HFFc6 (cell line): Measurements from ENCODE around the gene MCL1. TPM values are rescaled to one million over a fixed set of nuclear protein-coding genes. Genes with fewer than 3 reads are reported as not detected.

ENCODE experiments used
- DNase-seq: peaks from one replicate; pipeline ENCODE4 v3.0.0-alpha.2; 2018
- H3K27ac Mint-ChIP-seq: 2 replicates; pipeline ENCODE4 v1.8.0; 2020; ENCODE audit warnings: mild to moderate bottlenecking, mixed read lengths
- H3K27me3 Mint-ChIP-seq: 2 replicates; pipeline ENCODE4 v1.8.0; 2021; ENCODE audit warnings: mild to moderate bottlenecking, moderate library complexity, mixed read lengths; ENCODE audit not compliant: insufficient read depth
- H3K36me3 Mint-ChIP-seq: 2 replicates; pipeline ENCODE4 v1.8.0; 2021; ENCODE audit warnings: low read depth, mixed read lengths
- H3K4me1 Mint-ChIP-seq: 2 replicates; pipeline ENCODE4 v1.8.0; 2020; ENCODE audit warnings: low read depth, mixed read lengths
- H3K4me3 Mint-ChIP-seq: 2 replicates; pipeline ENCODE4 v1.8.0; 2020; ENCODE audit warnings: mild to moderate bottlenecking, moderate library complexity, mixed read lengths
- H3K9me3 Mint-ChIP-seq: 2 replicates; pipeline ENCODE4 v1.8.0; 2020; ENCODE audit warnings: mild to moderate bottlenecking, mixed read lengths
- CTCF ChIP-seq: fragments of 200-600 bp; sonication (generic); IDR thresholded peaks from 2 replicates; pipeline ENCODE4 v1.5.0; 2021; ENCODE audit warnings: antibody characterized with exemption, mild to moderate bottlenecking
- total RNA-seq, 6 experiments: library from RNA; stranded (reverse); fragmentation: NEBNext Ultra II Directional; extraction: Animal tissue kit (Norgen Biotek cat#: 25700); gene quantifications; 2 replicates in 1 of 6; 3 replicates in 5 of 6; pipeline ENCODE4 v1.2.3, GENCODE V29; 2021

Gene MCL1
- total RNA-seq, 6 experiments from 2014 or later, result 155 to 170 (median 164) TPM

GRCh38 chr1:150563340-150564038 lies 15.9 kb downstream of the MCL1 start:
- peaks cover 68% of the 10 kb centered on the region for H3K4me1 Mint-ChIP-seq
- no peak for TF ChIP-seq CTCF
- H3K27ac Mint-ChIP-seq, result peak overlapping the region; percentile 99
- peak overlapping the region; percentile 90 for H3K4me3 Mint-ChIP-seq
- no peaks in the 10 kb centered on the region; the same call in 1 of the 2 replicates for H3K9me3 Mint-ChIP-seq
- no peaks in the 10 kb centered on the region for H3K36me3 Mint-ChIP-seq
- no peak for DNase-seq
- H3K27me3 Mint-ChIP-seq, result peaks cover 27% of the 10 kb centered on the region

GRCh38 chr1:150562446-150563339 lies 16.7 kb downstream of the MCL1 start:
- no peak for TF ChIP-seq CTCF
- Mint-ChIP-seq H3K27ac (peak overlapping the region; percentile 99), H3K4me1 (peaks cover 60% of the 10 kb centered on the region), H3K27me3 (peaks cover 19% of the 10 kb centered on the region), H3K36me3 (no peaks in the 10 kb centered on the region), H3K9me3 (no peaks in the 10 kb centered on the region; the same call in 1 of the 2 replicates), H3K4me3 (peak overlapping the region; percentile 90)
- no peak for DNase-seq

- peak; percentile 81 for DNase-seq
- TF ChIP-seq CTCF, result no peak
- Mint-ChIP-seq H3K4me3 (peak overlapping the region; percentile 90), H3K27me3 (peaks cover 12% of the 10 kb centered on the region), H3K27ac (peak overlapping the region; percentile 99), H3K4me1 (peaks cover 53% of the 10 kb centered on the region), H3K9me3 (no peaks in the 10 kb centered on the region), H3K36me3 (no peaks in the 10 kb centered on the region)
Observed at GRCh38 chr1:150561974-150562445, 17.4 kb downstream of the MCL1 start.

- Mint-ChIP-seq H3K27ac (peak overlapping the region; percentile 99), H3K4me1 (peaks cover 50% of the 10 kb centered on the region), H3K9me3 (no peaks in the 10 kb centered on the region), H3K36me3 (no peaks in the 10 kb centered on the region), H3K4me3 (peak overlapping the region; percentile 90), H3K27me3 (peaks cover 8% of the 10 kb centered on the region)
- DNase-seq, result peak; percentile 98
- TF ChIP-seq CTCF, result peak; percentile 35
Observed at GRCh38 chr1:150561254-150561973, 18.0 kb downstream of the MCL1 start.

- Mint-ChIP-seq H3K9me3 (no peaks in the 10 kb centered on the region), H3K27me3 (peaks cover 1% of the 10 kb centered on the region), H3K4me3 (peak overlapping the region; percentile 90), H3K4me1 (peaks cover 50% of the 10 kb centered on the region), H3K27ac (peak overlapping the region; percentile 99), H3K36me3 (peaks cover under 1% of the 10 kb centered on the region)
- peak; percentile 84 for TF ChIP-seq CTCF
- no peak for DNase-seq
Observed at GRCh38 chr1:150560576-150561253, 18.7 kb downstream of the MCL1 start.
